ENCODE data around the gene FAM149B1.
"Not testable (repeated sequence)": the region's sequence is repeated elsewhere in the genome, so short reads cannot be mapped to it uniquely, and the experiment has no call there.

The FAM149B1 gene

DNA sequence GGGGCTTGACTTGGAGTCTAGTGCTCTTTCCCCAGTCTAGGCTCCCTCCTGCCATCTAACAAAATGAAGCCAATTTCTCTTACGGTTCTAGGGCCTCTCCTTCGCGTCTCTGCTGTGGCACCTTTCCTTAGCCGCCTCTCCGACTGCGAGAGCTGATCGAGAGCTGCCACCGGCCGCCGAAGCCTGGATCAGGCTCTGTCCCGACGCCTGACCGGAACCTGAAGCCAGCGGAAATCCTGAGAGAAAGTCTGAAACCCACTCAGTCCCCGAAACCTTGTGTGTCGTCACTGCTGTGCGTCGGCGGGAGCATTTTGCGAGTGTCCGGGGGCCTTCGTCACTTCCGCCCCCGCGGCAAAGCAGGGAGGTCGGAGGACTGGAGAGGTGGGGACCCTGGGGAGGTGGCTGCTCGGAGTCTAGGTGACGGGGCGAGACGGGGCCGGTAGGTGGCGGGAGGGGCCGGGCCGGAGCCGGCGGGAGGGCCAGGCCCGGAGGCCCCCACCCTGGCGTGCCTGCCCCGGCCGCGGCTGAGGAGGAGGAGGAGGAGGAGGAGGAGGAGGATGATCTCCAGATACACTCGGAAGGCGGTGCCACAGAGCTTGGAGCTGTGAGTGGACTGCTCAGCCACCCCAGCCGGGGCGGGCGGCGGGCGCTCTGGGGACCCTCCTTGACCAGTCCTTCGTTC is at the start of gene FAM149B1, which contains the start of gene ECD:
Gene FAM149B1 (plus strand): TSS at position 337 of the 682 bp plus-strand sequence. CDS start 221 bp downstream, at position 558.
Gene ECD (minus strand): TSS at position 226 of the 682 bp plus-strand sequence. CDS start 4,071 bp downstream, outside the sequence.
- DNase-seq = peak; percentile 95

DNA sequence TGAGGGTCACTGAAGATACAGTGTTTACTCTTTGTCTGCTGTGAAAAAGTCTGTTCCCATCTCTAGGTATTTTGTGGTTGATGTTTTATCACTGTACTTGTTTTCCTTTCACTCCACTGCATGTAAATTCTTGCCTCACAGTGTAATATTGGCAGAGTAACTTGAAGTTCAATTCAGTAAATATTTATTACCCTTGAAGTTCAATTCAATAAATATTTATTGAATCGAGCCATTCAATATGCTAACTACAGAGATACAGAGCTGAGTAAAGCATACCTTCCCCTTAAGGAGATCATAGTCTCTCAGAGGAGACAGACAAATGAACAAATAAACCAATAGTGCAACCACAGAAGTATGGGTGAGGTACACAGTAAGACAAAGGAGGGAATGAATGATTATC is 48.5 kb upstream of the FAM149B1 start:
- DNase-seq = no peak

DNA sequence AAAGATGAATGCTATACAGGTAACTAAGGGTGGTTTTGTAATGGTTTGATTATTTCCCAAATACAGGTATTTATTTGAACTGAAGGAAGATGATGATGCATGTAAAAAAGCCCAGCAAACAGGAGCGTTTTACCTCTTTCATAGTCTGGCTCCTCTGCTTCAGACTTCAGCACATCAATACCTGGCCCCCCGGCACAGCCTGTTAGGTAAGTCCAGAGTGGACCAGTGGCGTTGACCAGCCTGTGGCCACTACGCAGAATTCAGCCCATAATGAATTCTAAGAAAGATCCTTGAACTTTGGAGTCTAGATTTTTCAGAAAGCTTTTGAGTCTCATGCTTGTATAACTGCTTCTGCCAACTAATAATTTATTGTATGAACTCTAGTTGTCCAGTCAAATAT is 48.0 kb upstream of the FAM149B1 start:
- DNase-seq = no peak

DNA sequence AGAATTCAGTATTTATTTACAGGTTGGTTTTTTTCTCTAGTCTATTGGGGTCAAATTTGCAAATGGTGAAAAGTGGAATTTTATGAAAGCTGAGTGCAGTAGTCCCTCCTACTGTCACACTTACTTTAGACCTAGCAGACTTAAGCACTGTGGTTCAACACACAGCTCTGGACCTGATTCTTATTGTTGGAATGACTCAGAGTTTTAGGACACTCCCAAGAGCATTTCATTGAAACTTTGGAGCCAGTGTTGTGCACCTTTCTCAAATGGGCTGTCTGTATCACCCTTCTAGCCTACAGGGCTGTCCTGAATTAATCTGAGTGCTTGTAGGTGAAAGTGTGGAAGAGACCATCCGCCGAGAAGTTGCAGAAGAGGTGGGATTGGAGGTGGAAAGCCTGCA is 41.6 kb upstream of the FAM149B1 start:
- DNase-seq = no peak

DNA sequence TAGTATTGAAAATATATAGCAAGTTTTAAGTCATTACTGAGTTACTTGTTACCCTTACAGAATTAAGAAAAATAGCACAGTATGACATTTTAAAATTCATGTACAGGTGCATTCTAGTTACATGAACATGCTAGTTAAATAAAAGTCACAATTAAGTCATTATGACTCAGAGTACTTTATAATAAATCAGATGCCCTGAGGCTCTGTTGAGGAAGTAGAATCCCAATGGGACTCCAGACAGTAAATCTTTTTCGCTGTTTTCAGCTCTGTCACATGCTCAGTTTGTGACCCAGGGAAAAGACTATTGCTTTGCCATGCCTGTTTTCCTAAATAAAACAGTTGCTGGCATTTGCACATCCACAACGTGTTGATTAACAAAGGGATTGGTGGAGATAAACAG is 36.6 kb upstream of the FAM149B1 start:
- no peak for DNase-seq

DNA sequence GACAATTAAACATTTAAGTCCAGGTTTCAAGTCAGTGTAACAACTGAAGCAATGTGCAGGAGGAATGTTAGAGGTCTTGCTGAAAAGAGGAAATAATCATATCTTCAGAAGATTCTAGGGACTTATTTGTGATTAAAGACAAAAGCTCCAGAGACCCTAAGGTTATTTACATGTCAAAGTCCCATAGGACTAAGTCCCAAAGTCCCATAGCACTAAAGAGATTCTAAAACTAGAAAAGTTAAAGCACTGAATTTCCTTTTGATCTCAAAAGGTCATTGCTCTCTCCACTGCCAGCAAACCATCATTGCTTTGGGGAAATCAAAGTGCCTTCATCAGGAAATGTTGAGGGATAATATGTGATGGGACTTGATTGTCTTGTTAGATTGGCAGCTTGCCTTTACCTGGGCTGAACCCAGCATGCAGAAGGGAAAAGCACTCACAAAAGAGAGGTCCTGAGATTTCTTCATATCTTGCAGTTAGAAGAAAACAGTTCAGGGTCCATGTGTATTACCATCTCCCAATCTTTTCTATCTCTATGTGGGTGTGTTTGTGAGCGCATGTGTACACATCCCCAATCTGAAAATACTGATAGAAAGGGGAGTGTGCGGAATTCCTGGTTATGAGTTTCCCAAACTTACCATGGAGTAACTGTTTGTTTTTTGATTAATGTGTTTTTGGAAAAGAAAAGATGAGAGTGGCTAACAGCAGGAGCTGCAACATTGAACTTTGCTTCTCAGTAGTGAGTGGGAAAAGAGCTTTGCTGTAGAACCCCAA is 35.8 kb upstream of the FAM149B1 start:
- no peak for DNase-seq

DNA sequence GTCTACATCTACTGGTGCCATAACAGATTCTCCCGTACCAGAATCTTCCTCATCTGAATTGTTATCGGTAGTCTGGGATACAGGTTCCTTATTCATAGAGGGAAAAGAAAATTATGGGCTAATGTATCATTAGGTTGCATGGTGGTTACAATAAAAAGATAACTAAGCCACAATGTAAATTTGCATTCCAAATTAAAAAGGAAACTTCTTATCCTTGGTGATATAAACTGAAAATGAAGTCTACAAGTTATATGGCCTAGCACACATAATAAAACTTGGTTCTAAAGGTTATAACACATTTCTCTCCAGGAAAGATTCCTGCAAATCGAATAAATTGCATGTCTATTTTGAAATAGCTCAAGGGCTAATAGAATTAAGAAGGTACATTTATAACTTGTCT is 33.2 kb upstream of the FAM149B1 start:
- no peak for DNase-seq

DNA sequence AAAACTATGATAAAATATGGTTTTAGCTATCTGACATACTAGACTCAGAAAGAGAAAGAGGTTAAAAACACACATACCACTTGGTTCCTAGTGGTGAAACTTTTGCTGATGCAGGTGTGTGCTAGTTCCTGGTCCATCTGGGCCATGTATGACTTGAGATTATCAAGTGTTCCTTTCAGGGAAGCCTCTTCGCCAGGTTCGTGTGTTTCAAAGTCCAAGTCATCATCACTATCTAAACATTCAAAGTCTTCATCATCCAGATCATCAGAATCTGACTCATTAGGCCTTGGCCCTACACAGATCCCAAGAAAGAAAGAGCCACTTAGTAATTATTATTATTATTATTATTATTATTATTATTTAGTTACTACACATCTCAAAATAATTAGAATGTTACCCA is 31.3 kb upstream of the FAM149B1 start:
- DNase-seq = no peak

DNA sequence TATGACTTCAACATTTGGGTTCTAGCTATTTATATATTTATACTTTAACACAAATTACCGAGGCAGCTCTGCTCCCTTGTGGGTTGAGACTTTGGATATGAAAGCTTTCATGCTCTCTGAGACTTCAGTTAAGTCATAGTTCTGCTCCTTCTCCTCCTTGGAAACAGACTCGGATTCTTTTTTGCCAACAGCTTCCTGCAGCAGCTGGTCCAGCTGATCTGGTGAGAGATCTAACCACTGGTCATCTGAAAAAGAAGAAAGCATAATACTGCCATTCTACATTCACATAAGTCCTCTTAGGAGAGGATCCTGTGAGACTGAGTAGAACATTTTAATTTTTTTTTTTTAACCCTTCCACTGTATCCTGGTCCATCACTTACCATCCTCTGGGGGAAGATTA is 28.7 kb upstream of the FAM149B1 start:
- DNase-seq = no peak

DNA sequence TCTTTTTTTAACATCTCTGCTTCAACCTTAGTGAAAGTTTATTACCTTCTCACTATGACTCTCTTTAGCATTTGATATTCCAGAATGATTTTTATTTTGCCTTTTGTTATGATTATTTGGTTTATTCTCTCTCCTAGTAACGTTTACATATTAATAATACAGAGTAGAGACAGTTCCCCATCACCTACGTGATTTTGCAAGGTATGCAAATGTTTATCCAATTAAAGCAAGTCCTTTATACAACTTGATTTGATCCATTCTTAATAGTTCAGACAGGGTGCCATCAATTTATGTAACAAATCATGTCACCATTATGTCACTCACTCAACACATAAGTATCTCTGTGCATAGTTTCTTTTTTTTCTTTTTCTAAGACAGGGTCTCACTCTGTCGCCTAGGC is 26.3 kb upstream of the FAM149B1 start:
- DNase-seq = no peak

DNA sequence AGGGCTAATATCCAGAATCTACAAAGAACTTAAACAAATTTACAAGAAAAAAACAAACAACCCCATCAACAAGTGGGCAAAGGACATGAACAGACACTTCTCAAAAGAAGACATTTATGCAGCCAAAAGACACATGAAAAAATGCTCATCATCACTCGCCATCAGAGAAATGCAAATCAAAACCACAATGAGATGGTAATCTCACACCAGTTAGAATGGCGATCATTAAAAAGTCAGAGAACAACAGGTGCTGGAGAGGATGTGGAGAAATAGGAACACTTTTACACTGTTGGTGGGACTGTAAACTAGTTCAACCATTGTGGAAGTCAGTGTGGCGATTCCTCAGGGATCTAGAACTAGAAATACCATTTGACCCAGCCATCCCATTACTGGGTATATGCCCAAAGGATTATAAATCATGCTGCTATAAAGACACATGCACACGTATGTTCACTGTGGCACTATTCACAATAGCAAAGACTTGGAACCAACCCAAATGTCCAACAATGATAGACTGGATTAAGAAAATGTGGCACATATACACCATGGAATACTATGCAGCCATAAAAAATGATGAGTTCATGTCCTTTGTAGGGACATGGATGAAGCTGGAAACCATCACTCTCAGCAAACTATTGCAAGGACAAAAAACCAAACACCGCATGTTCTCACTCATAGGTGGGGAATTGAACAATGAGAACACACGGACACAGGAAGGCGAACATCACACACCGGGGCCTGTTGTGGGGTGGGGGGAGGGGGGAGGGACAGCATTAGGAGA is 17.1 kb upstream of the FAM149B1 start:
- not testable (repeated sequence) for DNase-seq

DNA sequence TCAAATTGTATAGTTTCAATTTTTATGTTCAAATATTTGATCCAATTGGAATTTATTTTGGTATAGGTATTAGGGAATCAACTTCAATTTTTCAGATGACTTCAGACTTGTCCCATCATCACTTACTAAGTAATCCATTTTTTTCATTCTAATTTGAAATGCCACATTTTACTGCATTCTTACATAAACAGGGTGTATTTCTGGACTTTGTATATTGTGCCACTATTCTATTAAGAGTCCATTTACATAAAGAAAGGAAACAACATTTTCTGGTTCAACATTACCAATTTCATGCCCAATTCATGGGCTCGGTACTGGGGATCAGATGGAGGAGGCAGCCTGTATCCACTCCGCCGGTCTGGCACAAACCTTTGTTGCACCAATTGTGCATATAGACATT is 15.9 kb upstream of the FAM149B1 start:
- no peak for DNase-seq

DNA sequence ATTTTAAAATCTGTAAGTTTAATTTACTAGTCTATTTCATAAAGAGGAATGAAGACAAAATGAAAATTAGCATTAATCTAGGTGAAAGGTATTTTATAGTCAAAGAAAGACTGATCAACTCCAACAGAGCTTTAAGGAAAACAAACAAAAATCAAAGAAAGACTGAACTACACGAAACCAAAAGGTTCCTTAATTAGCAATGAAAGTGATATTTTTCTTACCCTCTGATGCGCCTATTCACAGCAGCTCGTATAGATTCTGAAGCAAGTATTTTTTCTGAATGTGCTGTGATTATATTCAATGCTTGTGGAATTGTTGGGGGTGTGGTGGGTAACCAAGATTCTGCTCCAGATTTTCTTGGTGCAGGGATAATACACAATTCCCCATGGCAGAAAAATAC is 11.9 kb upstream of the FAM149B1 start:
- DNase-seq = no peak

DNA sequence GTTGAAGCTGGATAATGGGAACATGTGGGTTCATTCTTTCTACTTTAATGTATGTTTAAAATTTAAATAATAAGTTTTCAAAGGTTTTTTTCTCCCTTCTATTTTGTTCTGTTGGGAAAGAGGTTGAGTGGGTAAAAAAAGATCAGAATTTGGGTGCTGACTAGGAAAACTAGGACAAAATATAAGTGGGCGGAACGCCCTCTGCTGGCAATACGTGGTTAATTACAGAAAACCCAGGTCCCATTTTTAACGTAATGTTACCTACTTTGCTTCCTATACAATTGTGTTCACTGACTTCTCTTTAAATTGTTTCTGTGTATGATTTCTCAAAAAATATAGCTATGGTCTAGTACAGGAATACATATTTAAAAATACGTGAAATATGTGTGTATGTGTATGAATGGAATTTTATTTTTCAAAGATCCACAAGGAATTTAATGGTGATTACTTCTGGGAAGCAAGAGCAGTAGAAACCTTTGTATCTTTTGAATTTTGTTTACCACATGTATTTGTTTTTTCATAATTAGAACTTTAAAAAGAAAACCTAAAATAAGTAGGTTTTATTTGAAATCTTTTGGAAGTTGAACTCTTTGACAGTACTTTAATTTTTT is 8.8 kb upstream of the FAM149B1 start:
- peak; percentile 58 for DNase-seq

DNA sequence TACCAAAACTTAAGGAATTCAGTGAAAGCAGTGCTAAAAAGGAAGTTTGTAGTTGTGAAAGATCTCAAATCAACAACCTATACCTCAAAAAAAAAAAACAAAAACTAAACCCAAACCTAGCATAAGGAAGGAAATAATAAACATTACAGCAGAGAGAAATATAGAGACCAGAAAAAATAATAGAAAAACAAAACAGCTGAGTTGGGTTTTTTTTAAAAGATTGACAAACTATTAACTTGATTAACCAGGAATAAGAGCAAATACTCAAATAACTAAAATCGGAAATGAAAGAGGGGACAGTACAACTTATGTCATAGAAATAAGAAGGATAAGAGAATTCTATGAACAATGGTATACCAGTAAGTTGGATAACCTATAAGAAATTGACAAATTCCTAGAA is 6.8 kb upstream of the FAM149B1 start:
- no peak for DNase-seq

DNA sequence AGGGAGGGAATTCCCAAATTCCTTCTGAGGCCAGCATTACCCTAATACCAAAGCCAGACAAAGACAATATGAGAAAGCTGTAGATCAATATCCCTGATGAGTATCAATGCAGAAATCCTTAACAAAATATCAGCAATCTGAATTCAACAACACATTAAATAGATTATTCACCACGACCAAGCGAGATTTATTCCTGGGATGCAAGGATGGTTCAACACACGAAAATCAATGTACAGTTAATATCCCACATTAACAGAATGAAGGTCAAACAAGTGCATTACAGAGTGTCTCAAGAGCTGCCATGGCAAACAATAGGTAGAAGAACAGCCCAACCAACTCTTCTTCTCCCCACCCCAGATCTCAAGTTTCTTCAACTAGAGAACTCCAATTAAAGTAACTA is 6.3 kb upstream of the FAM149B1 start:
- no peak for DNase-seq

DNA sequence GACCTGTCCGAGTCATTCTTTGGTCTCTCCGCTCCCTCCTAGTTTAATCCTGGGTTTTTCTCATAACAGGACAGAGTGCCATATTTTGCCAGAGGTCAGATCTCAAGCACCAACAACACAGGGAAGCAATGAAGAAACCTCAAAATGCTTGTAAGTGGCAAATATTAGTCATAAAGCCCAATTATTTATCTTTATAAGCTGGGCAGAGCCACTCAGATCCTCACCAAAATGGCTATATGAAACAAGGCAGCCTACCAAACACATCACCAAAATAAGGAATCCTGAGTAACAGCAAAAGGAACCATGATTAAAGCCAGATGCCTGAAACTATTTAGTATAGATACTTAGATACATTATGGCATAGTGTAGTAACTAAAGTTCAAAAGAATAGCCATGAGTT is 4.8 kb upstream of the FAM149B1 start:
- no peak for DNase-seq

DNA sequence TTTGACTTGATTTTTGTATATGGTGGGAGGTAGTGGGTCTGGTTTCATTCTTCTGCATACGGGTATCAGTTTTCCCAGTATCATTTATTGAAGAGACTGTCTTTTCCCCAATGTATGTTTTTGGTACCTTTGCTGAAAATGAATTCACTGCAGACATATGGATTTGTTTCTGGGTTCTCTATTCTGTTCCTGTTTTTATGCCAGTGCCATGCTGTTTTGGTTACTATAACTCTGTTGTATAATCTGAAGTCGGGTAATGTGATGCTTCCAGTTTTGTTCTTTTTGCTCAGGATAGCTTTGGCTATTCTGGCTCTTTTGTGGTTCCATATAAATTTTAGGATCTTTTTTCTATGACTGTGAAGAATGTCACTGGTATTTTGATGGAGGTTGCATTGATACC is 947 bp upstream of the FAM149B1 start:
- no peak for DNase-seq

DNA sequence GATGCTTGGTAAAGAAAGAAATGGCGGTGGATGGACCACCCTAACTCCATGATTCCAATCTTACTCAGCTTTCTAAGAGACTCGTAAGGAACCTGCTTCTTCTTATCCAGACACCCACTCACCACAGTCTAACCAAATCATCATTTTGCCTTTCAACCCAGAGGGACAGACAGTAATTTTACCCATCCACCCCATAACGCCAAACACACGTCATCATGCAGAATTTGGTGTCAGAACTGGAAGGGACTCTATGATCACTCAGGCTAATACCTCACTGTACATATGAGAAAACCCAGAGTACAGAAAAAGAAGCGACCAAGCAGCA is 499 bp upstream of the FAM149B1 start:
- DNase-seq = no peak

DNA sequence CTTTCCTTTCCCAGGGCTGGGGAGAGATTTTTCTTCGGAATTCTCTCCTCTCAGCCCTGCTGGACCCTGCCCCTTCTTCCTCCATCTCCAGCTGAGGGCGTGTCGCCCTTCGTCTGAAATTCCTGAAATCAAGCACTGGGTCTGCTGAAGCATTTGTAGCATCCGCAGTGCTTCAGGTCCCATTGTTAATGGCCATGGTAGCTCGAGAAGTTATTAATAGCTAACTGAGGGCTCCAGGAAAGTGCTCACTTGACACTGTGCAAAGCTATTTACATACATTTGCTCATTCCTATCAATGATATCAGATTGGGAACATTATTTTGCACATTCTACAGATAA is 515 bp downstream of the FAM149B1 start:
- no peak for DNase-seq

DNA sequence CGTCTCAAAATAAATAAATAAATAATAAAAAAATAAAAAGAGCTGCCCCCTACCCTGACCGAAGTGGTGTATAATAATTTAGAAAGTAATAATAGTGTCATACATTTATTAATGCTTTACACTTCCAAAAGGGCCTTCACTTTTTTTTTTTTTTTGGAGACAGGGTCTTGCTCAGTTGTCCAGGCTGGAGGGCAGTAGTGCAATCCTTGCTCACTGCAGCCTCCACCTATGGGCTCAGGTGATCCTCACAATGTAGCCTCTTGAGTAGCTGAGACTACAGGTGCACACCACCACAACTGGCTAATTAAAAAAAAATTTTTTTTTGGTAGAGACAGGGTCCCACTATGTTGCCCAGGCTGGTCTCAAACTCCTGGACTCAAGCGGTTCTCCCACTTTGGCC is 1.4 kb downstream of the FAM149B1 start:
- no peak for DNase-seq

DNA sequence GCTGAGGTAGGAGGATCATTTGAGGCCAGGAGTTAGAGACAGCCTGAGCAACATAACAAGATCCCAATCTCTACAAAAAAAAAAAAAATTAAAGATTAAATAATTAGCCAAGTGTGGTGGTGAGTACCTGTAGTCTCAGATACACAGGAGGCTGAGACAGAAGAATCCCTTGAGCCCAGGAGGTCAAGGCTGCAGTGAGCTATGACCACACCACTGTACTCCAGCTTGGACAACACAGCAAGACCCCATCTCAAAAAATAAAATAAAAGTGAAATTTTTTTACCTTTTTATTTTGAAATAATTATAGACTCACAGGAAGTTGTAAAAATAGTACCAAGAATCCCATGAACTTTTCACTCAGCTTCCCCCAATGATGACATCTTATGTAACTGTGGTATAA is 4.9 kb downstream of the FAM149B1 start:
- DNase-seq = no peak

DNA sequence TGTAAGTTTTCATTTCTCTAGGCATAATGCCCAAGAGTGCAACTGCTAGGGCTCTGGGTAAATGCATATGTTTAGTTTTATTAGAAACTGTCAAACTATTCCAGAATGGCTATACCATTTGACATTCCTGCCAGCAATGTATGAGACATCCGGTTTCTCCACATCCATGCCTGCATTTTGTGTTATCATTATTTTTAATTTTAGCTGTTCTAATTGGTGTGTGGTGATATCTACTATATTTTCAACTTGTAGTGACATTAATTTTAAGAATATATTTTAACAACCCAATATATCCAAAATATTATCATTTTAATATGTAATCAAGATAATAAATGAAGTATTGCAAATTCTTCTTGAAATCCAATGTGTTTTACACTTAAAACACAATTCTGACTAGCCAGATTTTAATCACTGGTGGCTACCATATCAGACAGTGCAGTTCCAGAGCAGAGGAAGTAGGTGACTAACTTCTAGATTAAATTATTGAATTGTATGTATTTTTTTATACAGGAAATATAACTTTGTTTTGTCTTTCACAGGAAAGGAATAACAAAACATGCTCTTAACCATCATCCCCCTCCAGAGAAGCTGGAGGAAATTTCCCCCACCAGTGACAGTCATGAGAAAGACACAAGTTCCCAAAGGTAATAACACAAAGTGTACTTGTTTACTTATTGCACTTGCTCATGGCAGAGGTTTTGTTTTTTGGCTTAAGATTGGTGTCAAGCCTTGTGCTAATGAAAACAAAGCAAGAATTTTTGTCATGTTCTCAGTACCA is 6.4 kb downstream of the FAM149B1 start:
- DNase-seq = no peak
